Measurements from ENCODE around the gene CPNE6. TPM values are rescaled to one million over a fixed set of nuclear protein-coding genes. Genes with fewer than 3 reads are reported as not detected.

CPNE6 gene
- total RNA-seq, 1 experiment from 2014 or later, result not detected

DNA sequence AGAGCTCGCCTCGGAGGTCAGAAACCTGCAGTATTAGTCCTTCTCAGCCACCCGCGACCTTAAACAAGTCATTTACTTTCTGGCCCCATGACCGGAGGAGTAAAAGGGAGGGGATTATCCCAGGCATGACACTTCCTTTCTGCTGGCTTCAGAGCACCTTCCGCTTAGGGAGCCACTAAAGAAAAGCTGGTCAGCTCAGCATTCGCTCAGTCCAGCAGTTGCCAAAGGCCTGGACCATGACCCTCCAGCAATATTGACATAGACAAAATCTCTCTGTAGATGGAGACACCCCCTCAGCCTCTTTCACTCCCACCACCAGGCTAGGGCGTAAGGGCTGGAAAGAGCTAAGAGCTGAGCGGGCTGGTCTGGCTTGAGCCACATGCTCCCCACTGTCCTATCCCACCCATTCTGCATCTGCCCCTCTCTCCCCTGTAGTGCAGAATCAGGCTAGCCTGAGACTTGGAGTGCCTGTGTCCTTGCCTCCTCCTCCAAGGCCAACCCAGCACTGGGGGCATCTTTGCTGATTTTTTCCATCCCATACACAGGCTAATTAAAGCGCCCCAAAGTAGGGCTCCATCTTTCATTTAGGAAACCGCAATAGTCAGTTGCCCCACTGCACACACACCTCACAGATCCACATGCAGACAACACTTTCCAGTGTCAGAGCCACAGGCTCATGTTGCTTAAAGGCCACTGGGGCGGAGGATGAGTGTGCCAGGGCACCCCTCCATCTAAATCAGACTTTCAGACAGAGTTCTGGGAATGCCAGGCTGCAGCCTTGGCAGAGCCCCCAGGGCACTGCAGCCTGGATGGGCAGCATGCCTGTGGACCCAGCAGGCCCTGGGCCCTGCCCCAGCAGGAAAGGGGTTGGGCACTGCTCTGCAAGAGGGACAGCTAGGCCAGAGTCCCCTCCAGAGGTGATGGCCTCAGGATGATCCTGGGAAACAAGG is 4.0 kb upstream of the CPNE6 start:
- H3K9me3 Mint-ChIP-seq, result no peaks in the 10 kb centered on the region
- Histone ChIP-seq H4K8ac (replicated peaks; ENCODE audit: insufficient read length, low read depth, low read length) (no peak overlapping the region), H2BK20ac (ENCODE audit: low read depth, low read length, poor library complexity, severe bottlenecking) (no peak overlapping the region), H3K9me3 (ENCODE audit: control insufficient read depth, low read depth, low read length) (no peaks in the 10 kb centered on the region), H3K27me3 (ENCODE audit: insufficient read depth, low read length) (no peaks in the 10 kb centered on the region), H3K79me2 (ENCODE audit: insufficient read depth, low read length) (no peaks in the 10 kb centered on the region), H3K27ac (ENCODE audit: insufficient read length, low read depth, low read length) (no peak overlapping the region), H3K23me2 (ENCODE audit: insufficient read length, low read depth, low read length, poor library complexity, severe bottlenecking) (no peaks in the 10 kb centered on the region), H3K79me1 (ENCODE audit: insufficient read depth, low read depth, low read length, poor library complexity, severe bottlenecking) (no peaks in the 10 kb centered on the region), H2BK120ac (ENCODE audit: low read depth, low read length, poor library complexity, severe bottlenecking) (no peak overlapping the region), H3K56ac (ENCODE audit: insufficient read length, low read depth, low read length) (no peak overlapping the region), H3K4ac (ENCODE audit: low read depth, low read length) (no peak overlapping the region), H3K18ac (ENCODE audit: insufficient read length, low read depth, low read length) (no peak overlapping the region), H2AK5ac (ENCODE audit: insufficient read length, low read length) (no peak overlapping the region), H3K4me2 (ENCODE audit: insufficient read depth, insufficient read length, low read length) (no peak overlapping the region), H3K9ac (ENCODE audit: extremely low read depth, insufficient read length, low read length) (no peak overlapping the region), H2BK5ac (ENCODE audit: insufficient read length, low read length) (no peak overlapping the region), H2BK12ac (ENCODE audit: insufficient read length, low read depth, low read length) (no peak overlapping the region), H3K4me1 (ENCODE audit: insufficient read depth, low read length) (no peaks in the 10 kb centered on the region), H3K23ac (ENCODE audit: insufficient read length, low read depth, low read length) (no peak overlapping the region), H2BK15ac (ENCODE audit: low read depth, low read length) (no peak overlapping the region), H3K14ac (ENCODE audit: insufficient read depth, low read length) (no peak overlapping the region), H4K91ac (ENCODE audit: insufficient read length, low read depth, low read length) (no peak overlapping the region), H2AFZ (ENCODE audit: low read length) (no peak overlapping the region), H4K20me1 (ENCODE audit: control insufficient read depth, insufficient read depth, insufficient read length) (no peaks in the 10 kb centered on the region), H3T11ph (ENCODE audit: low read length) (no peak overlapping the region), H4K5ac (ENCODE audit: insufficient read length, low read depth, low read length) (no peak overlapping the region)
- no peaks in the 10 kb centered on the region; the same call in none of the 2 replicates for H3K27me3 Mint-ChIP-seq (ENCODE audit: low read depth)
- TF ChIP-seq, protein P1, sequence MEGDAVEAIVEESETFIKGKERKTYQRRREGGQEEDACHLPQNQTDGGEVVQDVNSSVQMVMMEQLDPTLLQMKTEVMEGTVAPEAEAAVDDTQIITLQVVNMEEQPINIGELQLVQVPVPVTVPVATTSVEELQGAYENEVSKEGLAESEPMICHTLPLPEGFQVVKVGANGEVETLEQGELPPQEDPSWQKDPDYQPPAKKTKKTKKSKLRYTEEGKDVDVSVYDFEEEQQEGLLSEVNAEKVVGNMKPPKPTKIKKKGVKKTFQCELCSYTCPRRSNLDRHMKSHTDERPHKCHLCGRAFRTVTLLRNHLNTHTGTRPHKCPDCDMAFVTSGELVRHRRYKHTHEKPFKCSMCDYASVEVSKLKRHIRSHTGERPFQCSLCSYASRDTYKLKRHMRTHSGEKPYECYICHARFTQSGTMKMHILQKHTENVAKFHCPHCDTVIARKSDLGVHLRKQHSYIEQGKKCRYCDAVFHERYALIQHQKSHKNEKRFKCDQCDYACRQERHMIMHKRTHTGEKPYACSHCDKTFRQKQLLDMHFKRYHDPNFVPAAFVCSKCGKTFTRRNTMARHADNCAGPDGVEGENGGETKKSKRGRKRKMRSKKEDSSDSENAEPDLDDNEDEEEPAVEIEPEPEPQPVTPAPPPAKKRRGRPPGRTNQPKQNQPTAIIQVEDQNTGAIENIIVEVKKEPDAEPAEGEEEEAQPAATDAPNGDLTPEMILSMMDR (conservative IDR thresholded peaks at IDR 0.05), result no peak
- no peak overlapping the region; a peak in 2 of 7 replicates for H3K27ac Mint-ChIP-seq
- DNase-seq, result no peak
- H3K4me3 Mint-ChIP-seq, result no peak overlapping the region
- H3K4me1 Mint-ChIP-seq, result 0 out of 4 replicates have a peak, but pooled peaks cover 0 to 3% of the 10 kb centered on the region in 2 experiments
- no peaks in the 10 kb centered on the region; a peak in 1 of 7 replicates for H3K36me3 Mint-ChIP-seq (ENCODE audit: insufficient read depth in 1 of 3, low read depth in 3 of 3)
- no CpG with 5 or more reads among the region's 12 CpGs for WGBS (ENCODE audit: extremely low coverage, insufficient read length, low lambda C conversion rate)

Data from H9 (cell line).